Neural cell (in vitro differentiated cells): ENCODE results near the gene GATA6.
"Not testable (repeated sequence)": the region's sequence is repeated elsewhere in the genome, so short reads cannot be mapped to it uniquely, and the experiment has no call there.

Experiments used
- CTCF ChIP-seq: fragments of 450-650 bp; IDR thresholded peaks from 2 replicates; pipeline ENCODE4 v1.5.1; 2014; ENCODE audit warnings: antibody characterized with exemption, mild to moderate bottlenecking, moderate library complexity; ENCODE audit not compliant: poor library complexity, severe bottlenecking
- EZH2 ChIP-seq: fragments of 200-600, 300-800 bp; shearing (Covaris generic), sonication (generic); IDR thresholded peaks from 2 replicates; pipeline ENCODE4 v1.6.1; 2014; ENCODE audit warnings: antibody characterized with exemption, low read length, borderline replicate concordance, mild to moderate bottlenecking; ENCODE audit not compliant: insufficient read depth, poor library complexity, severe bottlenecking
- MXI1 ChIP-seq: fragments of 450-650 bp; conservative IDR thresholded peaks from 2 replicates; pipeline ENCODE4 v1.6.1; 2014; ENCODE audit warnings: antibody characterized with exemption, mild to moderate bottlenecking; ENCODE audit not compliant: poor library complexity, severe bottlenecking
- POLR2AphosphoS5 ChIP-seq: IDR thresholded peaks from 2 replicates; pipeline ENCODE4 v1.6.1; 2012
- SMC3 ChIP-seq: fragments of 450-650 bp; conservative IDR thresholded peaks from 2 replicates; pipeline ENCODE4 v1.6.1; 2014; ENCODE audit warnings: antibody characterized with exemption, mild to moderate bottlenecking, moderate library complexity; ENCODE audit not compliant: poor library complexity

- TF ChIP-seq EZH2, CTCF, MXI1, SMC3, POLR2AphosphoS5: not testable (repeated sequence)
Observed at GRCh38 chr18:22220585-22220984, 51.2 kb downstream of the GATA6 start.
